ENCODE measurements around the gene SRCAP.

DNA sequence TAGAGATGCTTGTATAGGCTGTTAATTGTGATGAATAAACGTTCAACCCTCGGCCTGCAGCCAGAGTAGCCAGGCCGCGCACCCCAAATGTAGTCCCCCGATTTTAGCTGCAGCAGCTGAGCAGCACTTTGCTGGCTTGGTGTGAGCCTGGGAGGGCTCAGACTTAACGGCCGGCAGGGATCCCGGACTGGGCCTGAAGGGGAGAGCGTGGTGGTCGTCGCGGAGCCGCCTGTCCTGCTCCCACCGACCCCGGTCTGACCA is 76.1 kb downstream of the SRCAP start:
- TF ChIP-seq, protein P1, sequence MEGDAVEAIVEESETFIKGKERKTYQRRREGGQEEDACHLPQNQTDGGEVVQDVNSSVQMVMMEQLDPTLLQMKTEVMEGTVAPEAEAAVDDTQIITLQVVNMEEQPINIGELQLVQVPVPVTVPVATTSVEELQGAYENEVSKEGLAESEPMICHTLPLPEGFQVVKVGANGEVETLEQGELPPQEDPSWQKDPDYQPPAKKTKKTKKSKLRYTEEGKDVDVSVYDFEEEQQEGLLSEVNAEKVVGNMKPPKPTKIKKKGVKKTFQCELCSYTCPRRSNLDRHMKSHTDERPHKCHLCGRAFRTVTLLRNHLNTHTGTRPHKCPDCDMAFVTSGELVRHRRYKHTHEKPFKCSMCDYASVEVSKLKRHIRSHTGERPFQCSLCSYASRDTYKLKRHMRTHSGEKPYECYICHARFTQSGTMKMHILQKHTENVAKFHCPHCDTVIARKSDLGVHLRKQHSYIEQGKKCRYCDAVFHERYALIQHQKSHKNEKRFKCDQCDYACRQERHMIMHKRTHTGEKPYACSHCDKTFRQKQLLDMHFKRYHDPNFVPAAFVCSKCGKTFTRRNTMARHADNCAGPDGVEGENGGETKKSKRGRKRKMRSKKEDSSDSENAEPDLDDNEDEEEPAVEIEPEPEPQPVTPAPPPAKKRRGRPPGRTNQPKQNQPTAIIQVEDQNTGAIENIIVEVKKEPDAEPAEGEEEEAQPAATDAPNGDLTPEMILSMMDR (IDR thresholded peaks at IDR 0.05) = no peak
- TF ChIP-seq POLR2AphosphoS5 (IDR thresholded peaks at IDR 0.05) = no peak
- TF ChIP-seq EP300 (IDR thresholded peaks at IDR 0.05) = no peak

All from stomach (tissue), 4 donors.